Measurements from ENCODE around the gene AHCYL2.

DNA sequence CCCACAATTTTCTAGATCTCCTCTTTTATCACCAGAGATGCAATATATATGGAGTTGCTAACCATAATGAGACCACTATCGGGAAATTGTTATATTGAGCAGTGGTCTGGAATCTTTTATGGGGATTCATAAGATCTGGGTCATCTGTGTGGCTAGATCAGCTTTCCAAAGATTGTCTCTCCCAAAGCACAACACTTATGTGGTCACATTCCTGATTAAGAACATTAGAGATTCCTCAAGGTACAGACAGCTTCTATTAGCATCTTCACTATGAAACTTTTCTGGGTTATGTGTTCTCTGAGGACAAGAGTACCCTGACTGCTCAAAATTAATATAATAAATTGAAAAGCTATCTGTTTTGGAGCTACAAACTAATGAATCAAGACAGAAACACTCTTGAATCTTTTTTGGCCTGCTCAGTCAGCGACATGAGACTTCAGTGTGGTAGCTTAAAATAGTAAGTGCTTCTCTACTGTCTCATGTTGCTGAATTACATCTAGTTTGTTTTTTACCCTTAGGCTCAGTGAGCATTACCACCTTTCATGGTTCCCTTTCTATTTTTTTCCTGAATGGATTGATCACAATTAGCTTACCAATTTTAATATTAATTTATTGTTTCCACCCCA lies 166.8 kb downstream of the AHCYL2 start:
- no peak for TF ChIP-seq ZNF331 (CRISPR knock-in tag; IDR thresholded peaks at IDR 0.05; ENCODE audit: low read depth)
- TF ChIP-seq, protein P1, sequence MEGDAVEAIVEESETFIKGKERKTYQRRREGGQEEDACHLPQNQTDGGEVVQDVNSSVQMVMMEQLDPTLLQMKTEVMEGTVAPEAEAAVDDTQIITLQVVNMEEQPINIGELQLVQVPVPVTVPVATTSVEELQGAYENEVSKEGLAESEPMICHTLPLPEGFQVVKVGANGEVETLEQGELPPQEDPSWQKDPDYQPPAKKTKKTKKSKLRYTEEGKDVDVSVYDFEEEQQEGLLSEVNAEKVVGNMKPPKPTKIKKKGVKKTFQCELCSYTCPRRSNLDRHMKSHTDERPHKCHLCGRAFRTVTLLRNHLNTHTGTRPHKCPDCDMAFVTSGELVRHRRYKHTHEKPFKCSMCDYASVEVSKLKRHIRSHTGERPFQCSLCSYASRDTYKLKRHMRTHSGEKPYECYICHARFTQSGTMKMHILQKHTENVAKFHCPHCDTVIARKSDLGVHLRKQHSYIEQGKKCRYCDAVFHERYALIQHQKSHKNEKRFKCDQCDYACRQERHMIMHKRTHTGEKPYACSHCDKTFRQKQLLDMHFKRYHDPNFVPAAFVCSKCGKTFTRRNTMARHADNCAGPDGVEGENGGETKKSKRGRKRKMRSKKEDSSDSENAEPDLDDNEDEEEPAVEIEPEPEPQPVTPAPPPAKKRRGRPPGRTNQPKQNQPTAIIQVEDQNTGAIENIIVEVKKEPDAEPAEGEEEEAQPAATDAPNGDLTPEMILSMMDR (conservative IDR thresholded peaks at IDR 0.05; ENCODE audit: low read depth in 2 of 2) = no peak
- no peak for TF ChIP-seq EZH2 (IDR thresholded peaks at IDR 0.05; ENCODE audit: low read depth, unreplicated experiment)
- TF ChIP-seq, protein P2, sequence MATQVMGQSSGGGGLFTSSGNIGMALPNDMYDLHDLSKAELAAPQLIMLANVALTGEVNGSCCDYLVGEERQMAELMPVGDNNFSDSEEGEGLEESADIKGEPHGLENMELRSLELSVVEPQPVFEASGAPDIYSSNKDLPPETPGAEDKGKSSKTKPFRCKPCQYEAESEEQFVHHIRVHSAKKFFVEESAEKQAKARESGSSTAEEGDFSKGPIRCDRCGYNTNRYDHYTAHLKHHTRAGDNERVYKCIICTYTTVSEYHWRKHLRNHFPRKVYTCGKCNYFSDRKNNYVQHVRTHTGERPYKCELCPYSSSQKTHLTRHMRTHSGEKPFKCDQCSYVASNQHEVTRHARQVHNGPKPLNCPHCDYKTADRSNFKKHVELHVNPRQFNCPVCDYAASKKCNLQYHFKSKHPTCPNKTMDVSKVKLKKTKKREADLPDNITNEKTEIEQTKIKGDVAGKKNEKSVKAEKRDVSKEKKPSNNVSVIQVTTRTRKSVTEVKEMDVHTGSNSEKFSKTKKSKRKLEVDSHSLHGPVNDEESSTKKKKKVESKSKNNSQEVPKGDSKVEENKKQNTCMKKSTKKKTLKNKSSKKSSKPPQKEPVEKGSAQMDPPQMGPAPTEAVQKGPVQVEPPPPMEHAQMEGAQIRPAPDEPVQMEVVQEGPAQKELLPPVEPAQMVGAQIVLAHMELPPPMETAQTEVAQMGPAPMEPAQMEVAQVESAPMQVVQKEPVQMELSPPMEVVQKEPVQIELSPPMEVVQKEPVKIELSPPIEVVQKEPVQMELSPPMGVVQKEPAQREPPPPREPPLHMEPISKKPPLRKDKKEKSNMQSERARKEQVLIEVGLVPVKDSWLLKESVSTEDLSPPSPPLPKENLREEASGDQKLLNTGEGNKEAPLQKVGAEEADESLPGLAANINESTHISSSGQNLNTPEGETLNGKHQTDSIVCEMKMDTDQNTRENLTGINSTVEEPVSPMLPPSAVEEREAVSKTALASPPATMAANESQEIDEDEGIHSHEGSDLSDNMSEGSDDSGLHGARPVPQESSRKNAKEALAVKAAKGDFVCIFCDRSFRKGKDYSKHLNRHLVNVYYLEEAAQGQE (IDR thresholded peaks at IDR 0.05; ENCODE audit: unreplicated experiment) = no peak
- TF ChIP-seq POLR2AphosphoS5 (IDR thresholded peaks at IDR 0.05; ENCODE audit: low read depth) = no peak
- no peak for TF ChIP-seq JUNB (IDR thresholded peaks at IDR 0.05; ENCODE audit: unreplicated experiment)

Data from GM23338 (cell line).